ENCODE measurements around the gene TEKT3.

GRCh38 chr17:15363702-15364101 is 22.3 kb upstream of the TEKT3 start:
- TF ChIP-seq CTCF (conservative IDR thresholded peaks at IDR 0.05; ENCODE audit: low read depth, low read length): no peak
- TF ChIP-seq EZH2 (IDR thresholded peaks at IDR 0.05; ENCODE audit: borderline replicate concordance, low read depth, low read length, poor library complexity, severe bottlenecking): no peak

Data from A673 (cell line).